RWPE1 (cell line): Measurements from ENCODE around the gene LMO7.

Experiments used
- CTCF ChIA-PET: fragments of 350-600 bp; sonication (Branson Sonifier 250); formaldehyde crosslinking; extraction: SDS; loops from one replicate; lab custom pipeline; 2021; lab: Yijun Ruan, JAX
- POLR2A ChIA-PET: fragments of 400-600 bp; formaldehyde crosslinking; extraction: SDS; loops from one replicate; lab custom pipeline; 2020; ENCODE audit warnings: antibody characterized with exemption; ENCODE audit not compliant: low non-redundant PET; lab: Yijun Ruan, JAX
- DNase-seq: peaks from one replicate; pipeline ENCODE4 v3.0.0; 2012; ENCODE audit warnings: low spot score
- H3K27ac ChIP-seq: fragments of 450-650 bp; 2 replicates; pipeline ENCODE4 v1.5.1; 2017
- TF ChIP-seq, protein P1 (sequence below): fragments of 450-650 bp; conservative IDR thresholded peaks from 2 replicates; pipeline ENCODE4 v1.5.1; 2017; ENCODE audit warnings: low read depth, mild to moderate bottlenecking

The LMO7 gene

DNA sequence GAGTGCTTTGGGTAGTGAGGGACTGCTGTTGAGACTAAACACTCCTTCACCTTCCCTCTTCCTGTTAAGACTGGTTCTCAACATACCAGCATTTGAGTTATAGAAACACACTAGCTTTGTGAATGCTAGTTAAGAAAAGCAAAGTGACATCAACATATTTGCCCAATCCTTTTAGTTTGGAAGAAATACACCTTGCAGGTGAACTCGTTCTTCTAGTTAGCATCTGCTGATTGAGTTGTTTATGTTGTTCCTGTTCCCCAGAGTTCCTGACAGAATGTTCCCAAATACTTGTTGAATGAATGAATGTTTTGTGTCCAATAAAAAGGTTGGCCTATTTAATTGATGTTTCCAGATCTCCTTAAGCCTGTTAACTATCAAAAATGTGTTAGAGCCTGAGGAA, 7.1 kb downstream of the LMO7 start:
- no peak overlapping the region for H3K27ac ChIP-seq
- CTCF ChIA-PET, result no interaction called here
- no peak for DNase-seq
- TF ChIP-seq, protein P1, sequence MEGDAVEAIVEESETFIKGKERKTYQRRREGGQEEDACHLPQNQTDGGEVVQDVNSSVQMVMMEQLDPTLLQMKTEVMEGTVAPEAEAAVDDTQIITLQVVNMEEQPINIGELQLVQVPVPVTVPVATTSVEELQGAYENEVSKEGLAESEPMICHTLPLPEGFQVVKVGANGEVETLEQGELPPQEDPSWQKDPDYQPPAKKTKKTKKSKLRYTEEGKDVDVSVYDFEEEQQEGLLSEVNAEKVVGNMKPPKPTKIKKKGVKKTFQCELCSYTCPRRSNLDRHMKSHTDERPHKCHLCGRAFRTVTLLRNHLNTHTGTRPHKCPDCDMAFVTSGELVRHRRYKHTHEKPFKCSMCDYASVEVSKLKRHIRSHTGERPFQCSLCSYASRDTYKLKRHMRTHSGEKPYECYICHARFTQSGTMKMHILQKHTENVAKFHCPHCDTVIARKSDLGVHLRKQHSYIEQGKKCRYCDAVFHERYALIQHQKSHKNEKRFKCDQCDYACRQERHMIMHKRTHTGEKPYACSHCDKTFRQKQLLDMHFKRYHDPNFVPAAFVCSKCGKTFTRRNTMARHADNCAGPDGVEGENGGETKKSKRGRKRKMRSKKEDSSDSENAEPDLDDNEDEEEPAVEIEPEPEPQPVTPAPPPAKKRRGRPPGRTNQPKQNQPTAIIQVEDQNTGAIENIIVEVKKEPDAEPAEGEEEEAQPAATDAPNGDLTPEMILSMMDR, result no peak
- POLR2A ChIA-PET, result no interaction called here

DNA sequence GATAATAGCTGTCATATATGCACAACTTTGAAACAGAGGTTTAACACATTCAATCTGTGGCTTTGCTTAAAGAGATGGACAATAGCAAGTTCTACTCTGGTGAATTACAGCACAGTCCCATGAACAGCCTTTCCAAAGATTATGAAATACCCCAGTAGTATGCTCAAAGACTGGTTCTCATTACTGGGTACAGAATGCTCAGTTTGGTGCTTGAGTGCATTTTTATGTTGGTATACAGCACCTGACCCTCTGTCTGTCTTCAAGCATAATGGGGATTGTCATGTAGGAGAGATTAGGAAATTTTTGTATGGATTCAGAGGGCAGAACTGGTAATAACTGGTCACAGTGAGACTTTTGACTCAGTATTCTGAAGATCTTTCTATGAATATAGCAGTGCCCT, 7.6 kb downstream of the LMO7 start:
- TF ChIP-seq, protein P1, result no peak
- POLR2A ChIA-PET, result no interaction called here
- no peak for DNase-seq
- CTCF ChIA-PET, result no interaction called here
- H3K27ac ChIP-seq, result no peak overlapping the region

DNA sequence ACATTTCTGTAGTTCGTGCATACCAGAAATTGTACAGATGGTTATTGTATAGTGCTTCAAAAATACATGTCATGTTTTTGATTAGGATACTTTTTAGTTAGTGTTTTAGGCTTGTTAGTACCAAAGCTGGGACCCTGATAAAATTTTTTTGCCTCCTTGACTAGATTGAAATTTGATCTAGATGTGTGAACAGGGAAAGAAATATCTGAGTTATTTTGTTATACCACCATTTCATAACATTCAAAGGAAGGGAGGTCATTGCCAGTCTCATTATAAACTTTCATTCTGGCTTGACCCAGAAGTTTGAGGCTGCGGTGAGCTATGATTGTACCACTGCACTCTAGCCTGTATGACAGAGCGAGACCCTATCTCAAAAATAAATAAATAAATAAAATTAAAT, 9.0 kb downstream of the LMO7 start:
- DNase-seq, result no peak
- no peak overlapping the region for H3K27ac ChIP-seq
- ChIA-PET CTCF (interaction anchor here (0.6 kb wide), 1 partner anchor 1309 kb away, joined by 3 read pairs; no protein-coding TSS in a partner anchor), POLR2A (no interaction called here)
- TF ChIP-seq, protein P1, result no peak

DNA sequence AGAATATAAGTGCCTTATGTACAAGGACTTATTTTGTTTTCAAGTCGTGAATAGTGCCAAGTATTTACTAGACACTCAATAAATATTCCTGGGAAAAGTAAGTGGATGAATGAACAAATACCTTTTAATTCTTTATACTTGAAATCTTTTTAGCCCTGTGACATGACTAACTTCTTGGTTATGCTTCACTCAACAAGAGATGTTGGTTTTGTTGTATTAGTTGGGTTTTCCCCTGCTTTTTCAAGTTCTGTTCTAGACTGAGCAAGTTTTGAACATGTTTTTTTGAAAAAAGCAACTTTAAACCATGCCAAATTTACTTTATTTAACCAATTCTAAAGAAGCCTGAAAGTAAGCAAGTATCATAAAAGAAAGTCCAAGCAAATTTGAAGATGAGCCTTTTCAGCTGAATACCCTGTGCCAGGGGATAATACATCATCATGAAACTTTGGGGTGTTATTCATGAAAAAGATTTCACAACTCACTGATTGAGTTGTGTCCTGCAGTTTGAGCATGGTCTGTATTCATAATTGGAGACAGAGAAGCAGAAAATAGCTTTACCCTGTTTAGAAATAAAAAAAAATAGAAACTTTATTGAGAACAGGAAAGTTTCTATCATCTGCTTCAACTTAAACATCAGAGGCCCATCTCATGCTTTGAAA, 11.1 kb downstream of the LMO7 start:
- ChIA-PET POLR2A (no interaction called here), CTCF (interaction anchor here (0.5 to 0.6 kb wide), 2 partner anchors 23 to 1355 kb away, joined by 3 read pairs; no protein-coding TSS in a partner anchor)
- H3K27ac ChIP-seq, result no peak overlapping the region
- TF ChIP-seq, protein P1, result no peak
- no peak for DNase-seq

DNA sequence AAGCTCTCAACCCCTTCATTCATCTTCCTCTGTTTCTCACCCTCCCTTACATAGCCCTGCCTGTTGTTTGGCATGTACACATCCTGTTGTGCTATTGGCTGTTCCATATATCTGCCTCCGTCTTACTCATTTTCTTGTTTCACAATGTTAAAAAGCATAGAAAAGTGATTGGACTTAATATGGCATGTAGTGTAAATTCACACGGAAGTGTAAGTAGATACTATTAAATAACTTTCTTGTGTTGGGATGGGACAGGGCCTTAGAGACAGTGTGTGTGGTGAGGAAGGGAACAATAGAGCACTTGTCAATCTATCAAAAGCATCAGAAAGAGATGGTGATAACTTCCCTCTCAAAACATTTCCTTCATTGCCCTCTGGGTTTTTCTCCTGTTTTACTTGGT, 12.3 kb downstream of the LMO7 start:
- no peak overlapping the region for H3K27ac ChIP-seq
- no peak for DNase-seq
- ChIA-PET CTCF (interaction anchor here (1.2 kb wide), 1 partner anchor 47 kb away, joined by 3 read pairs; no protein-coding TSS in a partner anchor), POLR2A (no interaction called here)
- TF ChIP-seq, protein P1, result no peak

DNA sequence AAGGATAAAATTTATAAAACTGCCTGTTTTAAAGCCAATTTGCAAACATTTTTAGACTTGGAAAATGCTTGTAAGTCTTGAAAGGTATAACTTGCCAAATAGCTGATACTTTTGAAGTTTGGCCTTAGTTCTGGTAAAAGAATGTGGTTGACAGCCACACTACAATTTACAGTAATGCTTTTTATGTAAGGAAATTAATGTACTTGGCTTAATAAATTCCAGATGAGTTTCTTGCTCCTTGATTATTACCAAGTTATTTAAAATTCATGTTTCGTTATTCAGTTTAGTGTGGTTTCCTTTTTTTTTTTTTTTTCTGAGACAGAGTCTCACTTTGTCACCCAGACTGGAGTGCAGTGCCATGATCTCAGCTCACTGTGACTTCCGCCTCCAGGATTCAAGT, 14.9 kb downstream of the LMO7 start:
- TF ChIP-seq, protein P1, result no peak
- ChIA-PET POLR2A (no interaction called here), CTCF (no interaction called here)
- no peak for DNase-seq
- no peak overlapping the region for H3K27ac ChIP-seq
